ENCODE data around the gene IGLL1.

IGLL1 gene

DNA sequence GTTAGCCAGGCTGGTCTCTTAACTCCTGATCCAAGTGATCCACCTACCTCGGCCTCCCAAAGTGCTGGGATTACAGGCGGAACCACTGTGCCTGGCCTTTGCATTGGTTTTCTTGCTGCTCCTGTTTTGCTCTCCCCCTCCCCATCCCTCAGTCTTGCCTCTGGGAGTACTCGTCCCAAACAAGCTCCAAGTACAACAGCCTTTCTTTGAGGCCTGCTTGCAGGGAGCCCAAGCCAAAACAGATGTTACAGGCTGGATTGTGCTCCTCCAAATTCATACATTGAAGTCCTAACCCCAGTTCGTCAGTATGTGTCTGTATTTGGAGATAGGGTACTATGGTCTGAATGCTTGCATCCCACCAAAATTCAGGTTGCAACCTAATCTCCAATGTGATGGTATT, 8.6 kb downstream of the IGLL1 start:
- Histone ChIP-seq H3K36me3 (ENCODE audit: control insufficient read depth, insufficient read depth, low read length) (no peaks in the 10 kb centered on the region), H3K27me3 (replicated peaks; ENCODE audit: control insufficient read depth, insufficient read depth, low read length) (peaks cover 2% of the 10 kb centered on the region), H3K4me3 (replicated peaks; ENCODE audit: low read depth, low read length) (no peak overlapping the region)
- DNase-seq (ENCODE audit: extremely low read depth, insufficient read length): no peak
- TF ChIP-seq, protein P1, sequence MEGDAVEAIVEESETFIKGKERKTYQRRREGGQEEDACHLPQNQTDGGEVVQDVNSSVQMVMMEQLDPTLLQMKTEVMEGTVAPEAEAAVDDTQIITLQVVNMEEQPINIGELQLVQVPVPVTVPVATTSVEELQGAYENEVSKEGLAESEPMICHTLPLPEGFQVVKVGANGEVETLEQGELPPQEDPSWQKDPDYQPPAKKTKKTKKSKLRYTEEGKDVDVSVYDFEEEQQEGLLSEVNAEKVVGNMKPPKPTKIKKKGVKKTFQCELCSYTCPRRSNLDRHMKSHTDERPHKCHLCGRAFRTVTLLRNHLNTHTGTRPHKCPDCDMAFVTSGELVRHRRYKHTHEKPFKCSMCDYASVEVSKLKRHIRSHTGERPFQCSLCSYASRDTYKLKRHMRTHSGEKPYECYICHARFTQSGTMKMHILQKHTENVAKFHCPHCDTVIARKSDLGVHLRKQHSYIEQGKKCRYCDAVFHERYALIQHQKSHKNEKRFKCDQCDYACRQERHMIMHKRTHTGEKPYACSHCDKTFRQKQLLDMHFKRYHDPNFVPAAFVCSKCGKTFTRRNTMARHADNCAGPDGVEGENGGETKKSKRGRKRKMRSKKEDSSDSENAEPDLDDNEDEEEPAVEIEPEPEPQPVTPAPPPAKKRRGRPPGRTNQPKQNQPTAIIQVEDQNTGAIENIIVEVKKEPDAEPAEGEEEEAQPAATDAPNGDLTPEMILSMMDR (IDR thresholded peaks at IDR 0.05; ENCODE audit: insufficient read depth, low read length, poor library complexity, severe bottlenecking): no peak

DNA sequence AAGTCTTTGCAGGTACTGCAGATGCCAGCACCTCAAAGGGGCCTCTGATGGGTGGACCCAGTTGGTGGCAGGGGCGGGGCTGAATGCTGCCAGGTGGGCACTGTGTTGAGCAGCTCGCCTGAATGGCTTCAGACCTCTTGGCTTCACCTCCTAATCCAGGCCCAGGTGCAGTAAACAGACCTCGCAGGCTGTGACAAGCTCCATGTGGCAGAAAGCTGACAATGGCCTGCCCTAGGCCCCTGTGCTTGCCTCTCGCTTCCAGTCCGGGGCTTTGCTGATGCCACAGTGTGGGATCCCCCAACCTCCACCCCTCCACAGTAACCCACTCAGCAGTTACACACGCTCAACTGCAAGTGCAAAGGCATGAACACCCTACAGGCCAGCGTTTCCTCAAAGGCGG, 9.4 kb downstream of the IGLL1 start:
- TF ChIP-seq, protein P1 (IDR thresholded peaks at IDR 0.05; ENCODE audit: insufficient read depth, low read length, poor library complexity, severe bottlenecking): no peak
- Histone ChIP-seq H3K4me3 (replicated peaks; ENCODE audit: low read depth, low read length) (no peak overlapping the region), H3K27me3 (replicated peaks; ENCODE audit: control insufficient read depth, insufficient read depth, low read length) (peaks cover 4% of the 10 kb centered on the region), H3K36me3 (ENCODE audit: control insufficient read depth, insufficient read depth, low read length) (no peaks in the 10 kb centered on the region)
- no peak for DNase-seq (ENCODE audit: extremely low read depth, insufficient read length)

DNA sequence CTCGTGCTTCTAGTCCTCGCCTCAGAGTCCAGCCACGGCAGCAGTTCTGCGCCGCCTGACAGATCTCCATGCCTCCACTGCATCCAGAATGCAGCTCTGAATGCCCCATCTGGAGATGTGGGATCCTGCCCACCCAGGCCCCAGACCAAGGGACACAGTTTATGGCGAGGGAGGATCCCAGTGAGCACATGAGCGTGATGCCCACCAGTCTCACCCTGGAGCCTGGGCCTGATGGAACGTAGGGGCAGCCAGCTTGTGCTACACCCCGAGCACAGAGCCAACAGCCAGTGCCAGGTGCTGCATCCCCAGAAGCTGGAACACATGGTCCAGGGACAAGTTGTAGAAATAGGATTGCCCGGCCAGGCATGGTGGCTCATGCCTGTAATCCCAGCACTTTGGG, 10.4 kb downstream of the IGLL1 start:
- no peak overlapping the region for H3K4me3 ChIP-seq (replicated peaks; ENCODE audit: low read depth, low read length)
- TF ChIP-seq, protein P1 (IDR thresholded peaks at IDR 0.05; ENCODE audit: insufficient read depth, low read length, poor library complexity, severe bottlenecking): no peak

DNA sequence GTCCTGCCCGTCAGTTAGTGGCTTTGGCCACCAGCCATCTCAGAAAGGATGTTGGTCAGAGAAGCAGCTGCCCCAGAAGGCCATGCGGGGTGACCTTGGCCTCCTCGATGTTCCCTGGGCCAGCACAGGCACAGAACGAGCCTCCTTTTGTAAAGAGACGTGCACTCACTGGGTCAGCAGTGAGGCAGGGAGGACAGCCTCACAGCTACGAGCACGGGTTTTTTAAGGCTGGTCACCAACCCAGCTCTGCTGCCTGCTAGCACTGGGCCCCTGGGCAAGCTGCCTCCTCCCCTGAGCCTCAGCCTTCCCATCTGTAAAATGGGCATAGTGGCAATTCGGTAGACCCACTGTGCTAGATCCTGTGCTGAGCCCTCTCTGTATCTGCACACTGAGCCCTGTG, 10.8 kb downstream of the IGLL1 start:
- no peak for DNase-seq (ENCODE audit: extremely low read depth, insufficient read length)
- TF ChIP-seq, protein P1 (IDR thresholded peaks at IDR 0.05; ENCODE audit: insufficient read depth, low read length, poor library complexity, severe bottlenecking): no peak
- no peaks in the 10 kb centered on the region for H3K36me3 ChIP-seq (ENCODE audit: control insufficient read depth, insufficient read depth, low read length)
- peaks cover 6% of the 10 kb centered on the region for H3K27me3 ChIP-seq (replicated peaks; ENCODE audit: control insufficient read depth, insufficient read depth, low read length)
- H3K4me3 ChIP-seq (replicated peaks; ENCODE audit: low read depth, low read length): no peak overlapping the region

More for the DNA sequence above, 10.4 kb downstream of the IGLL1 start:
- Histone ChIP-seq H3K36me3 (ENCODE audit: control insufficient read depth, insufficient read depth, low read length) (no peaks in the 10 kb centered on the region), H3K27me3 (replicated peaks; ENCODE audit: control insufficient read depth, insufficient read depth, low read length) (peaks cover 6% of the 10 kb centered on the region)
- no peak for DNase-seq (ENCODE audit: extremely low read depth, insufficient read length)

DNA sequence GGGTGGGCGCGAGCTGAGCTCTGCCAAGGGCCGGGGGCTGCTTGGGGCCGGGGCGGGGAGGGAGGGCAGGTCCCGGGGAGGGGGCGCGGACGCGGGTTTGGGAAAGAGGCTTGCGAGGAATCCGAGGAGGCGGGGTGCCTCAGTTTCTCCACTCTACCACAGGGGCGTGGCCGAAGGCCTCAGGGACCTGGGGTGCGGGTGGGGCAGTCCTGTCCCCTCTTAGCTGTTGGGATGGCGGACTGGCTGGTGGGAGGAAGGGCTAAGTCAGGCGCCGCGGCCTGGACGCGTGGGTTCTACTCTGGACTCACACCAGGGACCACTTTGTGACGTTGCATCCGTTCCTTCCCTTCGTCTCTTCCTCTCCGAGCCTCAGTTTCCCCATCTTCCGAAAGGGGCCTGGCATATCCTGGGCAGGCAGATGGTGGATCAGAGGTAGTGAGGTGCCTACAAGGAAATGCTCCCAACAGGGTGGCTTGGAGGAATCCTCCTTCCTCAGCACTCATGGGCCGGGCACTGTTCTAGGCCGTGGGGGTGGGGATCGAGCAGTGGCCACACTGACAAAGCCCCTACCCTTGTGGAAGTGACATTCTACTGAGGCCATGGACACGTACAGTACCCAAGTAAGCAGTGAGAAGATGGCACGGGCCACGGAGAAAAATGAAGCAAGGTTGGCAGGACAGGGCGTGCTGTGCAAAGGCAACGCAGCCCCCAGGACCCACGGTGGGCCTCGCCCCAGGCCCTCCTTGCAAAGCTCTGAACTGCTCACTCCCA, 13.2 kb downstream of the IGLL1 start:
- Histone ChIP-seq H3K36me3 (ENCODE audit: control insufficient read depth, insufficient read depth, low read length) (no peaks in the 10 kb centered on the region), H3K27me3 (replicated peaks; ENCODE audit: control insufficient read depth, insufficient read depth, low read length) (peaks cover 6% of the 10 kb centered on the region), H3K4me3 (replicated peaks; ENCODE audit: low read depth, low read length) (no peak overlapping the region)
- DNase-seq (ENCODE audit: extremely low read depth, insufficient read length): no peak
- TF ChIP-seq, protein P1 (IDR thresholded peaks at IDR 0.05; ENCODE audit: insufficient read depth, low read length, poor library complexity, severe bottlenecking): no peak

All from GM06990 (cell line).